ENCODE measurements around the gene ALDH3A1.

Gene ALDH3A1

DNA sequence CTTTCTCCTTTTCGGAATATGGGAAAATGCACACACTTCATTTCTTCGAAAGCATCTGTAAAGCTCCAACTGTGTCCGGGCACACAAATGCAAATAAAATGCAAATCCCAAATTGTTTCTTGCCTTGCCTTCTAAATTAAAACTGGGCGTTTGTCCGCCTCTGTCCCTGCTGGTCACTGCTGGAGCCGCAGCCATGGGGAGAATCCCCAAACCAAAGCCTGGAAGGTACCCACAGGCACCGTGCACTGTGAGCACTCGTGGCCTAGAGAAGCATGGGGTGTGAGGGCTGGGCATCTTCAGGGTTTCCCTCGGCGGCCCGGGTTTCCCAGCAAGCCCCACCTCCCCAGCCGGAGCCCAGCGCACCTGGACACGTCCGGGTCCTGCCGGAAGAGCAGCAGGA, 34.6 kb downstream of the ALDH3A1 start:
- Histone ChIP-seq H3K27ac (ENCODE audit: low read depth, low read length) (no peak overlapping the region), H3K4me3 (ENCODE audit: low read depth in 1 of 2, low read length in 2 of 2) (no peak overlapping the region)

DNA sequence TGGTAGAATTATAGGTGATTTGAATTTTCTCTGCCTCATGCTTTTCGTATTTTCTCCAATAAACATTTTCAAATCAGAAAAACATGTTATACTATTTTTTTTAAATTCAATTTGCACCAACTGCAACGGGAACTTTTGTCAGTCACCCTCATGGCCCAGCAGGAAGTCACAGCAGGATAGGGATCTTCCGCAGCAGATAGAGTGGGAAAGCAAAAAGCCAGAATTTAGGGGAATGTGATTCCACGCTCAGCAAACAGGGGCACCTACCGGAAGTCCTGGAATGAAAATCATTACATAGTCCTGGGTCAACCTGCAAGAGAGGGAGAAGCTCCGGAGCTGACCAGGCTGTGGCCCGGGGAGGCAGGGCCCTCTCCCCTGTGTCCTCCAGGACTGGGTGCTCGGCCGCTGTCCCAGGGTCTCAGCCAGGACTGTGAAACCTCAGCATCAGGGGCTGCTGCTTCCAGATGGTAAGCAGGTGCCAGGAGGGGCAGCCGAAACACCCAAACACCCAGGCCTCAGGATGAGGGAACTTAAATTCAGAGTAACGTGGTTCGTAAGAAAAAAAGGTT, 35.6 kb downstream of the ALDH3A1 start:
- Histone ChIP-seq H3K4me1 (ENCODE audit: insufficient read depth, low read length) (no peaks in the 10 kb centered on the region), H3K9ac (ENCODE audit: low read length) (no peak overlapping the region), H3K9me3 (ENCODE audit: low read length) (no peaks in the 10 kb centered on the region), H3K27me3 (ENCODE audit: control insufficient read depth in 1 of 2, insufficient read depth in 2 of 2, low read length in 2 of 2) (no peaks in the 10 kb centered on the region), H3K27ac (ENCODE audit: low read depth, low read length) (no peak overlapping the region), H3K36me3 (ENCODE audit: insufficient read depth, low read length) (no peaks in the 10 kb centered on the region), H3K4me3 (ENCODE audit: low read depth in 1 of 2, low read length in 2 of 2) (no peak overlapping the region)

More for the DNA sequence above, 34.6 kb downstream of the ALDH3A1 start:
- H3K9me3 ChIP-seq (ENCODE audit: low read length): no peaks in the 10 kb centered on the region
- no peaks in the 10 kb centered on the region for H3K27me3 ChIP-seq (ENCODE audit: control insufficient read depth in 1 of 2, insufficient read depth in 2 of 2, low read length in 2 of 2)
- H3K36me3 ChIP-seq (ENCODE audit: insufficient read depth, low read length): no peaks in the 10 kb centered on the region
- H3K9ac ChIP-seq (ENCODE audit: low read length): no peak overlapping the region
- H3K4me1 ChIP-seq (ENCODE audit: insufficient read depth, low read length): no peaks in the 10 kb centered on the region

DNA sequence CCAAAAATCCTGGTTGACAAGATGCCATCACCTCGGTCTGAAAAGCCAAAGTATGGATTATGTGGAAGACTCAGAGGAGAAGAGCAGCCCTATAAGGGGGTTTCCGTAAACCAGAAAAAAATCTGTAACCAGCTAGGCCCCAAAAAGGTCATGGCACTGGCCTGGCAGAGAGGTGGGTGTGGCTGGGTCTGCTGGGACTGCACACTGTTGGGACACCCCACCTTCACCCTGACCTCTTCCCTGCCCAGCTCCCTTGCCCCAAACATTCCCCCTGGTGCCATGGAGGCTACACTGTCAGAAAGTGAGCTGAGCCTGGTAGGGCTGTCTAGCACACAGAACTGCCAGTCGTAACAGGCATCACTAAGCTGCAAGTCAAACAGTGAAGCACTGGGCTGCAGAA, 38.3 kb downstream of the ALDH3A1 start:
- H3K27ac ChIP-seq (ENCODE audit: low read depth, low read length): no peak overlapping the region
- no peaks in the 10 kb centered on the region for H3K36me3 ChIP-seq (ENCODE audit: insufficient read depth, low read length)

DNA sequence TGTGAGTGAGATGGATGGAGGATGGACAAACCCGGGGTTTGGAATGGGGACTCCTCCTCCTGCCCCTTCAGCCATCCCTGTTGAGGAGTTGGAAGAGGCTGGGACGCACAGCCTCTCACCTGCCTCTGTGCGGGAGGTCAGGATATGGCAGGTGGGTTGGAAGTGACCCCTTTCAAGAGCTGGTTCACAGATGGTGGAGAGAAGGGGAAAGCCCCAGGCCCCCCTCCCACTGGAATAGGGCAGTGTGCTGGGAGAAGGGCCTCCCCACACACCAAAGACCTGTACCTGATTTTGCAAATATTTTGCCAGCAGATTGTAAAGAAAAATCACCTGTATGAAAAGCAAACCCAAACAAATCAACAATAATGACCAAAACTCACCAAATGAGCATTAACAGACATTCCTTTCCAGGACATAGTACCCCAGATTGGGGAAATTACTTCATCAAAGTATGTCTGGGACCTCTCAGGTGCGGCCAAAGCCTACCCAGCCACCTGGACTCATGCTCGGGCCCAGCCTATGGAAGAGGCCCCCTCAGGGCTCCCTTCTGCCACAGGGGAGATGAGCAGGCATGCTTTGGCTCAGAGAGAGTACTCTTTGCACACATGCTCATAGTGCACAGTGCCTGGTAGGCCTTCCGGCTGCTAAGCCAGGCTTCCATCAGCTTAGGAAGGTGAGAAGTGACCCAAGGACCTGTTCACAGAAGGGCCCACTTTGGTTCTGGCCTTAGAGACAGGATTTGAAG, 39.5 kb downstream of the ALDH3A1 start:
- H3K27ac ChIP-seq (ENCODE audit: low read depth, low read length): no peak overlapping the region
- H3K36me3 ChIP-seq (ENCODE audit: insufficient read depth, low read length): no peaks in the 10 kb centered on the region
- H3K4me1 ChIP-seq (ENCODE audit: insufficient read depth, low read length): no peaks in the 10 kb centered on the region
- H3K27me3 ChIP-seq (ENCODE audit: control insufficient read depth in 1 of 2, insufficient read depth in 2 of 2, low read length in 2 of 2): no peaks in the 10 kb centered on the region
- H3K9me3 ChIP-seq (ENCODE audit: low read length): no peaks in the 10 kb centered on the region
- H3K9ac ChIP-seq (ENCODE audit: low read length): no peak overlapping the region
- H3K4me3 ChIP-seq (ENCODE audit: low read depth in 1 of 2, low read length in 2 of 2): no peak overlapping the region

More for the DNA sequence above, 38.3 kb downstream of the ALDH3A1 start:
- Histone ChIP-seq H3K9ac (ENCODE audit: low read length) (no peak overlapping the region), H3K9me3 (ENCODE audit: low read length) (no peaks in the 10 kb centered on the region), H3K4me1 (ENCODE audit: insufficient read depth, low read length) (no peaks in the 10 kb centered on the region), H3K27me3 (ENCODE audit: control insufficient read depth in 1 of 2, insufficient read depth in 2 of 2, low read length in 2 of 2) (no peaks in the 10 kb centered on the region), H3K4me3 (ENCODE audit: low read depth in 1 of 2, low read length in 2 of 2) (no peak overlapping the region)

DNA sequence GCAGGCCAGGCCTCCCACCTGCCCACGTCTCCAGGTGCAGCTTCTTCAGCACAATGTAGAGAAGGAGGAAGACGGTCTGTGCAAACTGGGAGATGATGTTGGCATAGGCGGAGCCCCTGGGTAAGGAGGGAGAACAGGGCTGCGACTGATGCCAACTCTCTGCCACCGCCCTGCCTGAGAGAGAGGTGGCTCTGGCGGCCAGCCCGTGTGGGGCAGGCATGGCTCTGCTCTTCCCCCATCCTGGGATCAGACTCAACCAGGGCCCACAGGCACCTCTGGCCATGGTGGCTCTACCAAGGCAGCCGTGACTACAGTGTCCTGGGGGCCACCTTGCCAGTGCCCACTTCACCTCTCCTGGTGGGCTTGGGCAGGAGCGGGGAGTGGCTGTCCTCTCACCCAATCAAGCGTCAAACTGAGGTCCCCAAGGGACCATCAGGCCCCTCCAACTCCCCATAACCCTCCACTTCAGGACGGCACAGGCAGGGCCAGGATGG, 40.3 kb downstream of the ALDH3A1 start:
- H3K4me3 ChIP-seq (ENCODE audit: low read depth in 1 of 2, low read length in 2 of 2): no peak overlapping the region
- no peak overlapping the region for H3K27ac ChIP-seq (ENCODE audit: low read depth, low read length)
- H3K9me3 ChIP-seq (ENCODE audit: low read length): no peaks in the 10 kb centered on the region
- H3K36me3 ChIP-seq (ENCODE audit: insufficient read depth, low read length): no peaks in the 10 kb centered on the region
- no peaks in the 10 kb centered on the region for H3K4me1 ChIP-seq (ENCODE audit: insufficient read depth, low read length)
- no peaks in the 10 kb centered on the region for H3K27me3 ChIP-seq (ENCODE audit: control insufficient read depth in 1 of 2, insufficient read depth in 2 of 2, low read length in 2 of 2)
- no peak overlapping the region for H3K9ac ChIP-seq (ENCODE audit: low read length)

DNA sequence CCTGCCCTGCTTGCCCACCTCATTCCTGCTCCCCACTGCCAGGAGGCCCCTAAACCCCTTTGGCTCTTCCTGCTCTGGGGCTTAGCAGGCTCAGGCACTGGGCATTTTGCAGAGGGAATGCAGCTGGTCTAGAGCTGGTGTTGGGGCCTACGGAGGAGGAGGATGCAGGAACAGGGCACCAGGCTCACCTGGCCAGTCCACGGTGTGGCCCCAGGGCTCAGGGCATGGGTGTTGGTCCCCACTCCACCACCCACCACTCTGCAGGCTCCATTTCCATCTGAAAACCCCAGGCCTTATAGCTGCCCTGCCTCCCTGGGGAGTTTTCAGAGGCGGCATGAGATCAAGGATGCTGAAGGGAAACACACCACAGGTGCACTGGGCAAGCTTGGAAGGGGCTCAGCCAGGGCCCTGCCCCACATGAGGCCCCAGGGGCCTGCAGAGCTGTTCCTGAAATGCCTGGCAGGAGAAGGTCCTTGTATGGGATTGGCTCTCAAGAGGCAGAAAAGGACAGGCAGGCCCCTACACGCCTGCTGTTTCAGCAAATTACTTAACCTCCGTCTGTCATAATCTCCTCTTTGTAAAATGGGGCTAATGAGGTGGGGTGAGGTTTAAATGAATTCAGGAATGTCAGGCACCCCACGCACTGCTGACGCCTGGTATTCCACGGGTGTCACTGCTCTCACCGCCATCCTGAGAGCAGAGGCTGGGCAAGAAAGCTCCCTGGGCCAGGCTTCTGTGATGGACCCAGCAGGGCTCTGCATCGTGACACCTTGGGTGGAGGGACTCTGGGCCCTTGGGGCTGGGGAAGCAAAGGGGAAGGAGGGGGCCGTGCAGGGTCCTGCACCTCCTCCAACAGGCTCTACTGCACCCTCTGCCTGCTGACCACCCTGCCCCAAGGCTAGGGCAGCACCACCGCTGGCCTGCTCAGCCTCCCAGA, 41.0 kb downstream of the ALDH3A1 start:
- Histone ChIP-seq H3K36me3 (ENCODE audit: insufficient read depth, low read length) (no peaks in the 10 kb centered on the region), H3K9ac (ENCODE audit: low read length) (no peak overlapping the region), H3K27me3 (ENCODE audit: control insufficient read depth in 1 of 2, insufficient read depth in 2 of 2, low read length in 2 of 2) (no peaks in the 10 kb centered on the region), H3K9me3 (ENCODE audit: low read length) (no peaks in the 10 kb centered on the region), H3K4me1 (ENCODE audit: insufficient read depth, low read length) (no peaks in the 10 kb centered on the region), H3K4me3 (ENCODE audit: low read depth in 1 of 2, low read length in 2 of 2) (no peak overlapping the region), H3K27ac (ENCODE audit: low read depth, low read length) (no peak overlapping the region)

DNA sequence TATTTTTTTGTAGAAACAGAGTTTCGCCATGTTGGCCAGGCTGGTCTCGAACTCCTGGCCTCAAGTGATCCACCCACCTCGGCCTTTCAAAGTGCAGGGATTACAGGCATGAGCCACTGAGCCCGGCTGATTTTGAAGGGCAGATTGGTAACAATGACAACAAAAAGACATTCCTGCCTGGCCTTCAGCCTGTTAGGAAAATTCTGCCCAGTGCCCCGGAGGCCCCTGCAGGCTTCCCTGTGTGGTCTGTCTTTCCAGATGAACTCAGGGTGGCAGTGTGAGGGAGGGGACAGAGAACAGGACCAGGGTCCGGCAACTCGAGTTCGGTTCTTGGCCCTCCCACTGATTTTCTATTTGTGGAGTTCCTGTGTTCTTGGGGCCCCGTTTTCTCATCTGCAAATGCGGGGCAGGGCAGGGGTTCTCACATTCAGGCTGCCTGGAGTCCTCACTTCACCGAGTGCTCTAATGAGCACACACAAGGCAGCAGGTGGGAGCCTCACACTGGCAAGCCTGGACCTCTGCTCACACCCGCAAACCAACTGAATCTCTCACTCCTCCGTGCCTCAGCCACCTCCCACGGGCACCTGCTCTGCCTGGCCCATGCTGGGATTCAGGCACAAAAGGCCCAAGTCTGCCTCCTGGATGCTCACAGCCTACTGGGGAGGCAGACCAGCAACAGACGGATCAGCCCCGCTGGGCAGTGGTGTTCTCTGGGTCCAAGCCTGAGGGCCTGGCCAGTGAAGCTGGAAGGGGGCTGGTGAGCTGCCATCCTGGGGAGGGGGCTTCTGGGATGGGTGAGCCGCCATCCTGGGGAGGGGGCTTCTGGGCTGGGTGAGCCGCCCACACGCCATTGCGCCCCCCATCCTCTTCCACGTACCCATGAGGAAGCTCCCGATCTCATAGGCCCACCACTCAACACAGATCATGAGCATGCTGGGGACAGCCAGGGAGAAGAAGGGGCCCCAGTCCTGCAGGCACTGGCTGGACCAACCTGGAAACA, 42.0 kb downstream of the ALDH3A1 start:
- no peak overlapping the region for H3K27ac ChIP-seq (ENCODE audit: low read depth, low read length)
- H3K9ac ChIP-seq (ENCODE audit: low read length): no peak overlapping the region
- no peaks in the 10 kb centered on the region for H3K9me3 ChIP-seq (ENCODE audit: low read length)
- H3K36me3 ChIP-seq (ENCODE audit: insufficient read depth, low read length): no peaks in the 10 kb centered on the region
- no peaks in the 10 kb centered on the region for H3K27me3 ChIP-seq (ENCODE audit: control insufficient read depth in 1 of 2, insufficient read depth in 2 of 2, low read length in 2 of 2)
- no peaks in the 10 kb centered on the region for H3K4me1 ChIP-seq (ENCODE audit: insufficient read depth, low read length)
- H3K4me3 ChIP-seq (ENCODE audit: low read depth in 1 of 2, low read length in 2 of 2): no peak overlapping the region

DNA sequence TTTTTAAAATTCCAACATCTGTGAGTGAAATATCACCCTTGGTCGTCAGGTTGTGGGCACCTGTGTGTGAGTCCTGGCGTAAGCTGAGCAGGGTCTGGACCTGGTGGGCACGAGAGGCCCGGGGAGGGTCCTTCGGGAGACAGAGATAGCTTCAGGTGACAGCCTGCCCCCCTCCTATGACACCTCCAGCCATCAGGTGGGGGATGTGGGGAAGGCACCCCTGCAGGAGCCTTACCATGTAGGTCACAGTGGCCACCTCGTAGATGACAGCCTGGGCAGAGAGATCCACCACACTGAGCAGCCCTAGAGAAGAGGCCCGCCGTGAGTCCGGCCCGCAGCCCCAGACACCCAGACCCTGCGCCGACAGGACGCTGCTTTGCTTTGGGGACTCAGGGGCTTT, 42.9 kb downstream of the ALDH3A1 start:
- no peaks in the 10 kb centered on the region for H3K27me3 ChIP-seq (ENCODE audit: control insufficient read depth in 1 of 2, insufficient read depth in 2 of 2, low read length in 2 of 2)
- no peaks in the 10 kb centered on the region for H3K9me3 ChIP-seq (ENCODE audit: low read length)
- H3K4me1 ChIP-seq (ENCODE audit: insufficient read depth, low read length): no peaks in the 10 kb centered on the region
- H3K27ac ChIP-seq (ENCODE audit: low read depth, low read length): no peak overlapping the region
- H3K9ac ChIP-seq (ENCODE audit: low read length): no peak overlapping the region
- no peaks in the 10 kb centered on the region for H3K36me3 ChIP-seq (ENCODE audit: insufficient read depth, low read length)
- H3K4me3 ChIP-seq (ENCODE audit: low read depth in 1 of 2, low read length in 2 of 2): no peak overlapping the region

DNA sequence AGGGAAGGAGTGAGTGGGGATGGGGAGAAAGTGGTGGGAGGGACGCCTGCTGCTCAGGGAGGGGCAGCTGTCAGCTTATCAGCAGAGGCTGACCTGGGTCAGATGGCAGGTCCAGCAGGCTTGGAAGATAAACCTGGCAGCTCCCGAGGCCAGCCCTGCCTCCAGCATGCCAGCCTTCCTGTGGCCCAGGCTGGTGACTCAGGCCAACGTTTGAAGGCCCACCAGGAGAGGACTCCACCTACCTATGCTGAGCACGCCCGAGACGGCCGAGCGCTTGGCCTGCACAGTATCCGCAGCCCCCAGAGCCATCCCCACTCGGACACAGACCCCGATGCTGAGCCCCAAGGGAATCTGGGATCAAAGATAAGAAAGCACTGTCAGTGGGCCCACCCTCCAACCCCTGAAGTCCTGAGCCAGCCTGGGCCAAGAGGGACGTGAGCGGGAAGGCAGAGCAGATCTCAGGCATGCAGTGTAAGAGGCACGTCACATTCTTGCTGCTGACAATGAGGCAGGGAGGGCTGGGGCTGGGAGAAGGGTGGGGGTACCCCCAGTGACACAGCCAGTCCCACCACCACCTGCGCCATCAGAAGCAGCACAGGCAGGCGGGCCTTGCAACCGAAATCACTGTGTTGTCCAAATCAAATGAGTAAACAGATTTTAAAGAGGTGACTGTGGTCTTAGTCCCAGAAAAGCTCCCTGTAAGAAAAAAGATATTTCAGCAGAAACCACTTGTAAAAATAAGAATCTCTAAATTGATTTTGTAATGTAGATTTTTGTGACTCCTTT, 44.1 kb downstream of the ALDH3A1 start:
- H3K9me3 ChIP-seq (ENCODE audit: low read length): no peaks in the 10 kb centered on the region
- no peaks in the 10 kb centered on the region for H3K36me3 ChIP-seq (ENCODE audit: insufficient read depth, low read length)
- no peaks in the 10 kb centered on the region for H3K4me1 ChIP-seq (ENCODE audit: insufficient read depth, low read length)
- no peaks in the 10 kb centered on the region for H3K27me3 ChIP-seq (ENCODE audit: control insufficient read depth in 1 of 2, insufficient read depth in 2 of 2, low read length in 2 of 2)
- no peak overlapping the region for H3K9ac ChIP-seq (ENCODE audit: low read length)
- H3K27ac ChIP-seq (ENCODE audit: low read depth, low read length): no peak overlapping the region
- no peak overlapping the region for H3K4me3 ChIP-seq (ENCODE audit: low read depth in 1 of 2, low read length in 2 of 2)

DNA sequence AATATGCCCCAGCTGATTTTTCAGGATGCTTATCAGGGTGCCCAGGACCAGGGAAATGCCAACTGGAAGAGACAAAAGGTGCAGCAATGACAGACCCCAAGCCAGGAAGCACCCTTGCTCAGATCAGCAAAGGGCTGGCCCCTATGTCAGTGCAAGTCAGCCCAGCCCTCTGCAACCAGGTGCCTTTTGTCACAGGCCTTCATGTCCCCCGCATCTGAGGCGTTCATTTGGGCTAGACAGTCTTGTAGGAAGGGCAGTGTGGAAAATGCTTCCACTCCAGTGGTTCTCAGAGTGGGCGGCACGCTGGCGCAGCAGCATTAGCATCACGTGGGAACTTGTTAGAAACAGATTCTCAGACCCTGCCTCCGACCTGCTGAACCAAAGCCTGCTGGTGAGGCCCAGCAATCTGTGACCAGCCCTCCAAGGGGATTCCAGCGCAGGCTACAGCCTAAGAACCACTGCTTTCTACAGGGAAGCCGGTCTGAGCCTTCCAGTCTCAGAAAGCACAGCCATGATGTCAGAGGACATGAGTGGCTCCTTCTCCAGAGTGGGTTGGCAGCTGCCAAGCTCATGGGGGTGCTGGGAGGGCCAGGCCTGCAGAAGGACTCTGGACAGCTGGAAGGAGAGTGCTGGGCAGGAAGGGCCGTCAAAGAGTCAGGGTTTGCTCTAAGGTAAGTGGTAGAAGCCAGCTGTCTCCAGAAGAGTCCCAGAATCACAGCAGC, 44.8 kb downstream of the ALDH3A1 start:
- Histone ChIP-seq H3K27me3 (ENCODE audit: control insufficient read depth in 1 of 2, insufficient read depth in 2 of 2, low read length in 2 of 2) (no peaks in the 10 kb centered on the region), H3K4me3 (ENCODE audit: low read depth in 1 of 2, low read length in 2 of 2) (no peak overlapping the region), H3K9ac (ENCODE audit: low read length) (no peak overlapping the region), H3K4me1 (ENCODE audit: insufficient read depth, low read length) (no peaks in the 10 kb centered on the region), H3K27ac (ENCODE audit: low read depth, low read length) (no peak overlapping the region), H3K9me3 (ENCODE audit: low read length) (no peaks in the 10 kb centered on the region), H3K36me3 (ENCODE audit: insufficient read depth, low read length) (no peaks in the 10 kb centered on the region)

Measured in muscle layer of colon (tissue), 2 donors.